PC-3 (cell line): Measurements from ENCODE around the gene KIF5A. TPM values are rescaled to one million over a fixed set of nuclear protein-coding genes. Genes with fewer than 3 reads are reported as not detected.

Experiments
- ATAC-seq: fragments of 200-7000 bp; cut with Tn5 transposase; 2 replicates; pipeline ENCODE4 v1.9.1; 2020; ENCODE audit warnings: mild to moderate bottlenecking, moderate library complexity
- BruUV-seq: library from RNA; stranded (reverse); fragments of 400-500 nt; replicated peaks from 2 replicates; lab custom pipeline; 2021; lab: Mats Ljungman, UMichigan
- CTCF ChIA-PET: fragments of 300-600 bp; sonication (Branson Sonifier 250); formaldehyde crosslinking; loops from one replicate; lab custom pipeline; 2022; ENCODE audit warnings: antibody characterized with exemption; lab: Charles Lee
- POLR2A ChIA-PET: fragments of 300-600 bp; sonication (Branson Sonifier 250); formaldehyde crosslinking; loops from one replicate; lab custom pipeline; 2022; ENCODE audit warnings: antibody characterized with exemption; ENCODE audit not compliant: unreplicated experiment; lab: Charles Lee
- DNase-seq: peaks from one replicate; pipeline ENCODE4 v3.0.0-alpha.2; 2015
- H2AFZ ChIP-seq: fragments of 300-600 bp; sonication (generic); 2 replicates; pipeline ENCODE4 v1.6.0; 2016; ENCODE audit warnings: antibody characterized with exemption, low read length
- H3F3A ChIP-seq: fragments of 300-600 bp; sonication (generic); one replicate; pipeline ENCODE4 v1.6.0; 2017; ENCODE audit warnings: antibody characterized with exemption, low read length, control low read depth, mild to moderate bottlenecking; ENCODE audit not compliant: unreplicated experiment
- H3K27ac ChIP-seq: fragments of 300-600 bp; sonication (generic); 2 replicates; pipeline ENCODE4 v1.5.1; 2016; ENCODE audit warnings: mild to moderate bottlenecking, low read length
- H3K27me3 ChIP-seq: fragments of 300-600 bp; sonication (generic); 2 replicates; pipeline ENCODE4 v1.6.1; 2016; ENCODE audit warnings: low read length, mixed read lengths
- H3K36me3 ChIP-seq: fragments of 300-600 bp; sonication (generic); 2 replicates; pipeline ENCODE4 v1.6.1; 2016; ENCODE audit warnings: low read depth, mixed run types, low read length, mixed read lengths
- H3K4me1 ChIP-seq: fragments of 300-600 bp; sonication (generic); 2 replicates; pipeline ENCODE4 v1.5.1; 2016; ENCODE audit warnings: low read length; ENCODE audit not compliant: insufficient read depth
- H3K4me2 ChIP-seq: fragments of 300-600 bp; sonication (generic); 2 replicates; pipeline ENCODE4 v1.6.0; 2016; ENCODE audit warnings: low read length
- H3K4me3 ChIP-seq: fragments of 300-600 bp; sonication (generic); 2 replicates; pipeline ENCODE4 v1.5.1; 2016; ENCODE audit warnings: mild to moderate bottlenecking, low read length, mixed read lengths
- H3K79me2 ChIP-seq: fragments of 300-600 bp; sonication (generic); 2 replicates; pipeline ENCODE4 v1.6.1; 2017; ENCODE audit warnings: low read length, mixed read lengths
- H3K9ac ChIP-seq: fragments of 300-600 bp; sonication (generic); 2 replicates; pipeline ENCODE4 v1.6.0; 2016; ENCODE audit warnings: mild to moderate bottlenecking, low read length
- H3K9me2 ChIP-seq: fragments of 300-600 bp; sonication (generic); replicated peaks from 2 replicates; pipeline ENCODE4 v1.6.1; 2016; ENCODE audit warnings: mixed run types, low read length, mixed read lengths
- H3K9me3 ChIP-seq: fragments of 300-600 bp; sonication (generic); 2 replicates; pipeline ENCODE4 v1.6.1; 2016; ENCODE audit warnings: low read length, mixed read lengths
- H4K20me1 ChIP-seq: fragments of 300-600 bp; sonication (generic); 2 replicates; pipeline ENCODE4 v1.6.1; 2016; ENCODE audit warnings: low read length, mixed read lengths
- EZH2 ChIP-seq: fragments of 300-600 bp; sonication (generic); IDR thresholded peaks from one replicate; pipeline ENCODE4 v1.6.1; 2017; ENCODE audit warnings: antibody characterized with exemption, mild to moderate bottlenecking, low read length; ENCODE audit not compliant: unreplicated experiment
- EZH2phosphoT487 ChIP-seq: fragments of 300-600 bp; sonication (generic); IDR thresholded peaks from 2 replicates; pipeline ENCODE4 v1.6.1; 2018; ENCODE audit warnings: mild to moderate bottlenecking, antibody characterized with exemption, low read length, borderline replicate concordance
- intact Hi-C: fragments of 100-400 bp; cut with micrococcal nuclease; formaldehyde crosslinking; loops from 2 replicates; pipeline ENCODE4 v1.9.0; 2023
- total RNA-seq: library from RNA; depleted of rRNA; stranded (reverse); fragments of >200 nt; gene quantifications from 2 replicates; pipeline ENCODE4 v1.2.3, GENCODE V29; 2014
- TF ChIP-seq, protein P1 (sequence below): fragments of 300-600 bp; sonication (generic); conservative IDR thresholded peaks from 2 replicates; pipeline ENCODE4 v1.5.1; 2017; ENCODE audit warnings: antibody characterized with exemption, low read depth, mild to moderate bottlenecking, low read length

Gene KIF5A
- total RNA-seq, 1 experiment from 2014 or later: not detected

DNA sequence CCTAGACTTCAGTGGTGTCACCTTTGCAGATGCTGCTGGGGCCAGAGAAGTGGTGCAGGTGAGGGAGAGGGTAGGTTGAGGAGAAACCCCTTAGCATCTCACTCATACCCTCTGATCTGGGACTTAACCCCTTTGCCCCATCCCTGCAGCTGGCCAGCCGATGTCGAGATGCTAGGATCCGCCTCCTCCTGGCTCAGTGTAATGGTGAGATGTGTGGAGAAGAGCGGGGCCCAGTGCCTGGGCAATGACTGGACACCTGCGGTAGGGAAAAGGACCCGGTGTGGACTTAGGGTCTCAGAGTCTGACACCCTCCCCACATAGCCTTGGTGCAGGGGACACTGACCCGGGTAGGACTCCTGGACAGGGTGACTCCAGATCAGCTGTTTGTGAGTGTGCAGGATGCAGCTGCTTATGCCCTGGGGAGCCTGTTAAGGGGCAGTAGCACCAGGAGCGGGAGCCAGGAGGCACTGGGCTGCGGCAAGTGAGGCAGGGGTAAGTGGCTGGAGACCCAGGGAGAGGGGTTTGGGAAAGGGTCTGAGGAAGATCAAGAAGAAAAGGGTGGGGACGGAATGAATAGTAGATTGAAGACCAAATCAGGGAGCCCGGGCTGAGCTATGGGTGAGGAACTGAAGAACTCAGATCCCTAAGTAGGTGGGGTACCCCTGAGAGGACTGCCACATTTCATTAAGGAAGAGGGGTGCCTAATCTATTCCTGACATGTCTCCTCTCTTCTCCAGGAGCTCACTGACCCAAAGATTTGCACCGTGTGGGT is 75.6 kb downstream of the KIF5A start:
- Histone ChIP-seq H3K27me3 (peaks cover 9% of the 10 kb centered on the region), H3K4me2 (no peak overlapping the region), H3K4me3 (no peak overlapping the region), H3F3A (no peaks in the 10 kb centered on the region), H3K4me1 (no peaks in the 10 kb centered on the region), H3K79me2 (no peaks in the 10 kb centered on the region), H3K27ac (no peak overlapping the region), H3K9me3 (no peaks in the 10 kb centered on the region), H4K20me1 (no peaks in the 10 kb centered on the region), H2AFZ (no peak overlapping the region), H3K9me2 (no peaks in the 10 kb centered on the region), H3K9ac (no peak overlapping the region), H3K36me3 (no peaks in the 10 kb centered on the region; the same call in 1 of the 2 replicates)
- ChIA-PET CTCF (no interaction called here), POLR2A (no interaction called here)
- no TSS peak for BruUV-seq
- no peak for TF ChIP-seq EZH2
- TF ChIP-seq, protein P1, sequence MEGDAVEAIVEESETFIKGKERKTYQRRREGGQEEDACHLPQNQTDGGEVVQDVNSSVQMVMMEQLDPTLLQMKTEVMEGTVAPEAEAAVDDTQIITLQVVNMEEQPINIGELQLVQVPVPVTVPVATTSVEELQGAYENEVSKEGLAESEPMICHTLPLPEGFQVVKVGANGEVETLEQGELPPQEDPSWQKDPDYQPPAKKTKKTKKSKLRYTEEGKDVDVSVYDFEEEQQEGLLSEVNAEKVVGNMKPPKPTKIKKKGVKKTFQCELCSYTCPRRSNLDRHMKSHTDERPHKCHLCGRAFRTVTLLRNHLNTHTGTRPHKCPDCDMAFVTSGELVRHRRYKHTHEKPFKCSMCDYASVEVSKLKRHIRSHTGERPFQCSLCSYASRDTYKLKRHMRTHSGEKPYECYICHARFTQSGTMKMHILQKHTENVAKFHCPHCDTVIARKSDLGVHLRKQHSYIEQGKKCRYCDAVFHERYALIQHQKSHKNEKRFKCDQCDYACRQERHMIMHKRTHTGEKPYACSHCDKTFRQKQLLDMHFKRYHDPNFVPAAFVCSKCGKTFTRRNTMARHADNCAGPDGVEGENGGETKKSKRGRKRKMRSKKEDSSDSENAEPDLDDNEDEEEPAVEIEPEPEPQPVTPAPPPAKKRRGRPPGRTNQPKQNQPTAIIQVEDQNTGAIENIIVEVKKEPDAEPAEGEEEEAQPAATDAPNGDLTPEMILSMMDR: no peak
- TF ChIP-seq EZH2phosphoT487: no peak
- intact Hi-C loops: no loop called here
- ATAC-seq (no peak), DNase-seq (no peak)

DNA sequence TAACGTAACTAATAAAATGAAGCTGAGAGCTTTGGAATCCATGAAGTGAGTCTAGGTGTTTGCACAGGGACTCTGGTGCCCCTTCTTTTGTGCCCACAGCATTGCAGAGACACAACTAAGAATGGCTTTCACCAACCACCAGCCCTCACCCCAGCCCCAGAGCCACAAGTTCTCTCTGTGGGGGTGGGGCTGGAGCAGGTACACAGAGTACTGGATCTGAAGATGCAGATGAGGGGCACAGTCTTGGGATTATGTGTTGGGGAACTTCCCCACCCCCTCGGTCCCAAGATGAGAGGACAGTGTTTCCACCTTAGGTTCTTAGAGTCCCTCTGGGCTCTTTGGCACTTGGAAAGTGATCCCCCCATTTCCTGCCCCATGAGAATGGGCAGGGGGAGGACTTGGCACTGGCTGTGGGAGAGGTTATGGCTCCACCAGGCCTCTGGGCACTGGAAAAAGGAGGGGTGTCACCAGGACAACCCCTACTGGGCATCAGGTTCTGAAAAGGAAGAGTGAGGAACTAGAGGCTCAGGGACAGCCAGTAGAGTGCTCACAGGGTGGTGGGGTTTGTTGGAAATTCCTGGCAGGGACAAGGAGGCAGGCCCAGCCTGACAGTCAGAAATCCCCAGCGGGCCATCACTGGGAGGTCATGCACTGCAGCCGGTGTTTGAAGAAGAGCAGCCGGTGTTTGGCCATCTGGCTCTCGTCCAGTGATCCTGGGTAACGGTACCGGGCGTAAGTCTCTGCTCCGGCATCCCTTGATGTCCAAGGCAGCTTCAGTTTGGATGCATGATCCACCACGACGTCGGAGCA is 76.5 kb downstream of the KIF5A start:
- ChIA-PET CTCF (no interaction called here), POLR2A (no interaction called here)
- peaks cover under 1% of the 10 kb centered on the region; the same call in 1 of the 2 replicates for H3K4me1 ChIP-seq
- peaks cover under 1% of the 10 kb centered on the region; the same call in 1 of the 2 replicates for H3K27me3 ChIP-seq
- H3K4me3 ChIP-seq: no peak overlapping the region
- H3K9me3 ChIP-seq: no peaks in the 10 kb centered on the region
- no peak overlapping the region for H3K4me2 ChIP-seq
- no TSS peak for BruUV-seq
- TF ChIP-seq, protein P1: no peak
- no peak for TF ChIP-seq EZH2phosphoT487
- TF ChIP-seq EZH2: no peak
- H4K20me1 ChIP-seq: no peaks in the 10 kb centered on the region
- H2AFZ ChIP-seq: no peak overlapping the region
- peaks cover 2% of the 10 kb centered on the region; the same call in 1 of the 2 replicates for H3K79me2 ChIP-seq
- intact Hi-C loops: no loop called here
- no peak overlapping the region for H3K9ac ChIP-seq
- DNase-seq (no peak), ATAC-seq (no peak)
- no peaks in the 10 kb centered on the region; the same call in 1 of the 2 replicates for H3K36me3 ChIP-seq
- no peaks in the 10 kb centered on the region for H3K9me2 ChIP-seq
- H3K27ac ChIP-seq: no peak overlapping the region
- H3F3A ChIP-seq: no peaks in the 10 kb centered on the region
